ENCODE results near the gene NPAS3.
"Not testable (repeated sequence)": the region's sequence is repeated elsewhere in the genome, so short reads cannot be mapped to it uniquely, and the experiment has no call there.

NPAS3 gene

DNA sequence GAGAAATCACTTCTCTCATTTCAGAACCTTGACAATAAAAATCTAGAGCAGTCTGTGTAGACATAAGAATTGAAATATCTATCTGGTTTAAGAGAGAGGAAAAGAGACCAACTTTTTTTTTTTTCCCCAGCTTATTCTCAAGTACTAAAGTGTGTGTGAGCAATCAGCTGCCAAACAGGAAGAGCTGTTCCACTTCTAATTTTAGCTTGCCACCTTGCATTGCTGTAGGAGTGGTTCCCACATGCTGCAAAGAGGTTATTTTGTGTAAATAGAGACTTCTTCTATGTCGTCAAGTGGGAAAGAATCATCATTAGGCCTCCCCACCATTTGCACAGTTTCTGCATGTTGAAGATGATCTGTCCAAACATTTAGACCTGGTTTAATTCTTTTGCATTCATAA lies 142.6 kb downstream of the NPAS3 start:
- TF ChIP-seq CTCF (conservative IDR thresholded peaks at IDR 0.05; ENCODE audit: low read depth, low read length): no peak
- 0 out of 2 replicates have a peak overlapping the region, but pooled peaks have one; percentile 14 for H2AFZ ChIP-seq (ENCODE audit: low read depth)
- no peaks in the 10 kb centered on the region for H3K36me3 ChIP-seq (ENCODE audit: insufficient read depth)
- no peak overlapping the region for H3K27ac ChIP-seq
- peaks cover 17% of the 10 kb centered on the region for H3K4me1 ChIP-seq (ENCODE audit: low read depth, poor library complexity, severe bottlenecking)
- H3K4me2 ChIP-seq: peak overlapping the region; percentile 8; the same call in 1 of the 2 replicates
- no peak overlapping the region for H3K4me3 ChIP-seq (IDR thresholded peaks at IDR 0.05; ENCODE audit: insufficient read depth, low read depth, low read length)
- H3K27me3 ChIP-seq (ENCODE audit: insufficient read depth, low read depth): no peaks in the 10 kb centered on the region
- H3K79me2 ChIP-seq (ENCODE audit: insufficient read depth, low read depth): no peaks in the 10 kb centered on the region
- H4K20me1 ChIP-seq (ENCODE audit: insufficient read depth): no peaks in the 10 kb centered on the region
- no peak overlapping the region for H3K9ac ChIP-seq

DNA sequence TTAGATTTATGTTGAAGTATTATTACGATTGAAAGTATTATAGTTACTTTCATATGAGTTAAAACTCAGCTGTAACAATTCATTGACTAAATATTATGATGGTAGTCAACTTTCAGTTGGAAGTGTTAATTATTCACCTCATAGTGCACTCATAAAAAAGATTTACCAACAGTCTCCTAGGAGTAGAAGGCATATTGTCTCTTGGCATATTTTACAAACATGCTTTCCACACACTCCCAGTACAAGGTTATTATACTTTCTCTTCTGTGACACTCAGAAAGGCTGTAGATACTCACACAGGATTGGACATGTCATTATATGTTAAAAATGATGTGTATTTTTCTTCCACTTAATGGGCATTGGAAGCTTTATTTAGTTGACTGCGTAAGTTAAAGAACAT lies 147.1 kb downstream of the NPAS3 start:
- no peaks in the 10 kb centered on the region for H4K20me1 ChIP-seq (ENCODE audit: insufficient read depth)
- H3K27ac ChIP-seq: no peak overlapping the region
- peaks cover 6% of the 10 kb centered on the region for H3K4me1 ChIP-seq (ENCODE audit: low read depth, poor library complexity, severe bottlenecking)
- no peaks in the 10 kb centered on the region for H3K27me3 ChIP-seq (ENCODE audit: insufficient read depth, low read depth)
- no peak for TF ChIP-seq CTCF (conservative IDR thresholded peaks at IDR 0.05; ENCODE audit: low read depth, low read length)
- no peak overlapping the region for H2AFZ ChIP-seq (ENCODE audit: low read depth)
- no peak overlapping the region for H3K4me3 ChIP-seq (IDR thresholded peaks at IDR 0.05; ENCODE audit: insufficient read depth, low read depth, low read length)
- no peaks in the 10 kb centered on the region for H3K79me2 ChIP-seq (ENCODE audit: insufficient read depth, low read depth)
- no peak overlapping the region for H3K4me2 ChIP-seq
- H3K9ac ChIP-seq: no peak overlapping the region
- H3K36me3 ChIP-seq (ENCODE audit: insufficient read depth): no peaks in the 10 kb centered on the region

GRCh38 chr14:33088274-33088673 lies 149.6 kb downstream of the NPAS3 start:
- H3K9ac ChIP-seq; H3K27ac ChIP-seq; H2AFZ ChIP-seq (ENCODE audit: low read depth); H4K20me1 ChIP-seq (ENCODE audit: insufficient read depth); H3K36me3 ChIP-seq (ENCODE audit: insufficient read depth); H3K4me1 ChIP-seq (ENCODE audit: low read depth, poor library complexity, severe bottlenecking); H3K79me2 ChIP-seq (ENCODE audit: insufficient read depth, low read depth); H3K4me3 ChIP-seq (IDR thresholded peaks at IDR 0.05; ENCODE audit: insufficient read depth, low read depth, low read length); H3K4me2 ChIP-seq; H3K27me3 ChIP-seq (ENCODE audit: insufficient read depth, low read depth): not testable (repeated sequence)

DNA sequence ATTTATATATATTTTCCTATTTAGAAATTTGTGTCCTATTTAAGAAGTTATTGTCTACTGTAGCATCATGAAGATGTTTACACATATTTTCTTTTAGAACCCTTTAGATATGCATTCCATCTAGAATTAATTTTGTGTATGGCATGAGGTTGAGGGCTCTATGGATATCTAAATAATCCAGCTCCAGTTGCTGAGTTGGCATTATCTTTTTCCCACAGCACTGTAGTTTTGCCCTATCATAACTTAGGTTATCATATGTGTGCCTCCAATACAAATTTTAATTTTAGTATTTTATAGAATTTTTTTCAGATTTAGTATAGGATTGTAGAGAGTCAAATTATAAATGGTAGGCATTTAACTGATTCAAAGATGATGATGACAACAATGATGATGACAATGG lies 159.3 kb downstream of the NPAS3 start:
- Histone ChIP-seq H3K27ac (no peak overlapping the region), H3K4me1 (ENCODE audit: low read depth, poor library complexity, severe bottlenecking) (no peaks in the 10 kb centered on the region), H3K79me2 (ENCODE audit: insufficient read depth, low read depth) (no peaks in the 10 kb centered on the region), H3K36me3 (ENCODE audit: insufficient read depth) (no peaks in the 10 kb centered on the region), H3K4me3 (IDR thresholded peaks at IDR 0.05; ENCODE audit: insufficient read depth, low read depth, low read length) (no peak overlapping the region), H3K27me3 (ENCODE audit: insufficient read depth, low read depth) (no peaks in the 10 kb centered on the region), H4K20me1 (ENCODE audit: insufficient read depth) (no peaks in the 10 kb centered on the region), H3K4me2 (no peak overlapping the region), H3K9ac (no peak overlapping the region), H2AFZ (ENCODE audit: low read depth) (no peak overlapping the region)
- no peak for TF ChIP-seq CTCF (conservative IDR thresholded peaks at IDR 0.05; ENCODE audit: low read depth, low read length)

DNA sequence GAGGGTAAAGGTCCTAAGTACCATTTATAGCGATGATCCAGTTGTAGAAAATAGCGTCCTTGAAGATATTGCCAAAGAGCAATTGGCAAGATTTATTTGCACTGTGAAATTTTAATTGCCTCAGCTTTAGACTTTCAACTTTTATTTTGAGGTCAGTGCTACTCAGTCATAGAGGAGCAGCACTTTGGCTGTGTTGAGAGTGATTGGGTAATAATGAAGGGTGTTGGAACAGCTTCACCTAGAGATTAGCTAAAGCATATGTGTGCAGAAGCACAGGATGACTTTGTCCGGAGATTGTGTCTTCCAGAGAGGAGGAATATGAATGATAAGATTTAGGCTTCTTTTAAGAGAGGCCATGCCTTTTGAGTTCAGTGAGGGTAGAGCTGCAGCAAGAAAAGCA lies 164.8 kb downstream of the NPAS3 start:
- Histone ChIP-seq H3K36me3 (ENCODE audit: insufficient read depth) (no peaks in the 10 kb centered on the region), H4K20me1 (ENCODE audit: insufficient read depth) (no peaks in the 10 kb centered on the region), H3K27me3 (ENCODE audit: insufficient read depth, low read depth) (no peaks in the 10 kb centered on the region), H3K79me2 (ENCODE audit: insufficient read depth, low read depth) (no peaks in the 10 kb centered on the region), H3K4me2 (no peak overlapping the region), H3K9ac (no peak overlapping the region), H3K4me3 (IDR thresholded peaks at IDR 0.05; ENCODE audit: insufficient read depth, low read depth, low read length) (no peak overlapping the region), H2AFZ (ENCODE audit: low read depth) (no peak overlapping the region), H3K4me1 (ENCODE audit: low read depth, poor library complexity, severe bottlenecking) (no peaks in the 10 kb centered on the region), H3K27ac (no peak overlapping the region)
- no peak for TF ChIP-seq CTCF (conservative IDR thresholded peaks at IDR 0.05; ENCODE audit: low read depth, low read length)
